A673 (cell line): Measurements from ENCODE around the gene MAML2. TPM values are rescaled to one million over a fixed set of nuclear protein-coding genes. Genes with fewer than 3 reads are reported as not detected.

Experiments used
- BruUV-seq: library from RNA; stranded (reverse); fragments of 400-500 nt; replicated peaks from 2 replicates; lab custom pipeline; 2021; lab: Mats Ljungman, UMichigan
- CTCF ChIA-PET: fragments of 300-600 bp; sonication (Branson Sonifier 250); formaldehyde crosslinking; loops from one replicate; lab custom pipeline; 2022; ENCODE audit warnings: antibody characterized with exemption; lab: Charles Lee
- POLR2A ChIA-PET: fragments of 300-600 bp; sonication (Branson Sonifier 250); formaldehyde crosslinking; loops from one replicate; lab custom pipeline; 2022; ENCODE audit warnings: antibody characterized with exemption; ENCODE audit not compliant: low non-redundant PET; lab: Charles Lee
- DNase-seq: peaks from one replicate; pipeline ENCODE4 v3.0.0-alpha.2; 2015; ENCODE audit warnings: low spot score
- H3K27ac ChIP-seq: fragments of 200-600 bp; sonication (generic); 2 replicates; pipeline ENCODE4 v1.5.1; 2016; ENCODE audit warnings: mixed run types, low read depth, mild to moderate bottlenecking, mixed read lengths, antibody characterized with exemption, low read length; ENCODE audit not compliant: poor library complexity, severe bottlenecking
- H3K27me3 ChIP-seq: fragments of 200-600 bp; sonication (generic); replicated peaks from 2 replicates; pipeline ENCODE4 v1.6.1; 2017; ENCODE audit warnings: mixed run types, low read depth, mild to moderate bottlenecking, mixed read lengths, antibody characterized with exemption, low read length; ENCODE audit not compliant: insufficient read depth, poor library complexity
- H3K36me3 ChIP-seq: fragments of 200-600 bp; sonication (generic); 2 replicates; pipeline ENCODE4 v1.6.1; 2016; ENCODE audit warnings: mixed run types, mild to moderate bottlenecking, mixed read lengths, antibody characterized with exemption, low read length; ENCODE audit not compliant: insufficient read depth, poor library complexity, severe bottlenecking
- H3K4me1 ChIP-seq: fragments of 200-600 bp; sonication (generic); 2 replicates; pipeline ENCODE4 v1.6.1; 2017; ENCODE audit warnings: mixed run types, mild to moderate bottlenecking, mixed read lengths, antibody characterized with exemption, low read length; ENCODE audit not compliant: insufficient read depth, poor library complexity, severe bottlenecking
- H3K4me3 ChIP-seq: fragments of 200-600 bp; sonication (generic); 2 replicates; pipeline ENCODE4 v1.5.1; 2016; ENCODE audit warnings: low read depth, mixed run types, mild to moderate bottlenecking, mixed read lengths, low read length; ENCODE audit not compliant: poor library complexity, severe bottlenecking
- H3K9me3 ChIP-seq: fragments of 200-600 bp; sonication (generic); 2 replicates; pipeline ENCODE4 v1.6.1; 2016; ENCODE audit warnings: mixed run types, low read depth, mild to moderate bottlenecking, mixed read lengths, antibody characterized with exemption, low read length; ENCODE audit not compliant: poor library complexity, severe bottlenecking
- CTCF ChIP-seq: fragments of 300-800, 200-600 bp; sonication (generic); conservative IDR thresholded peaks from 2 replicates; pipeline ENCODE4 v1.5.1; 2017; ENCODE audit warnings: low read depth, mild to moderate bottlenecking, antibody characterized with exemption, low read length, moderate library complexity, mixed read lengths
- EZH2 ChIP-seq: fragments of 200-600 bp; sonication (generic); IDR thresholded peaks from 2 replicates; pipeline ENCODE4 v1.6.1; 2017; ENCODE audit warnings: borderline replicate concordance, low read depth, mild to moderate bottlenecking, mixed read lengths, antibody characterized with exemption, low read length; ENCODE audit not compliant: poor library complexity, severe bottlenecking
- intact Hi-C: fragments of 100-400 bp; cut with micrococcal nuclease; formaldehyde crosslinking; loops from one replicate; pipeline ENCODE4 v1.10.0; 2022; ENCODE audit not compliant: unreplicated experiment
- total RNA-seq: library from RNA; stranded (reverse); gene quantifications from 2 replicates; pipeline ENCODE4 v1.2.3, GENCODE V29; 2021

MAML2 gene
- total RNA-seq, 1 experiment from 2014 or later, result 6.4 TPM

- TF ChIP-seq CTCF (no peak), EZH2 (no peak)
- Histone ChIP-seq H3K4me3 (no peak overlapping the region), H3K4me1 (no peaks in the 10 kb centered on the region), H3K36me3 (peaks cover 15% of the 10 kb centered on the region), H3K27me3 (no peaks in the 10 kb centered on the region), H3K27ac (no peak overlapping the region), H3K9me3 (no peaks in the 10 kb centered on the region)
- POLR2A ChIA-PET, result no interaction called here
- no TSS peak for BruUV-seq
- DNase-seq, result no peak
- intact Hi-C loops, result no loop called here
- CTCF ChIA-PET, result no interaction called here
These were observed 22.5 kb upstream of the MAML2 start for GRCh38 chr11:96365493-96365892.

- CTCF ChIA-PET, result interaction anchor here (0.6 kb wide), 1 partner anchor 307 kb away, joined by 3 read pairs; no protein-coding TSS in a partner anchor
- no peak for DNase-seq
- POLR2A ChIA-PET, result no interaction called here
- Histone ChIP-seq H3K36me3 (peaks cover 18% of the 10 kb centered on the region), H3K27ac (no peak overlapping the region), H3K4me1 (no peaks in the 10 kb centered on the region), H3K4me3 (no peak overlapping the region), H3K9me3 (no peaks in the 10 kb centered on the region), H3K27me3 (no peaks in the 10 kb centered on the region)
- intact Hi-C loops, result no loop called here
- no peak for TF ChIP-seq EZH2
- TF ChIP-seq CTCF, result no peak
- no TSS peak for BruUV-seq
These were observed 18.8 kb upstream of the MAML2 start for GRCh38 chr11:96361778-96362177.

GRCh38 chr11:96358321-96358720 is 15.3 kb upstream of the MAML2 start:
- BruUV-seq, result no TSS peak
- Histone ChIP-seq H3K27me3 (no peaks in the 10 kb centered on the region), H3K4me3 (no peak overlapping the region), H3K27ac (no peak overlapping the region), H3K9me3 (no peaks in the 10 kb centered on the region), H3K4me1 (no peaks in the 10 kb centered on the region), H3K36me3 (peaks cover 11% of the 10 kb centered on the region)
- ChIA-PET CTCF (no interaction called here), POLR2A (no interaction called here)
- TF ChIP-seq CTCF (no peak), EZH2 (no peak)
- intact Hi-C loops, result no loop called here
- DNase-seq, result no peak
